B cell (primary cell): ENCODE data around the gene SLC12A1. TPM values are rescaled to one million over a fixed set of nuclear protein-coding genes. Genes with fewer than 3 reads are reported as not detected.

Experiments used
- ATAC-seq: fragments of 200-7000 bp; cut with Tn5 transposase; one replicate; pipeline ENCODE4 v1.10.0; 2021; ENCODE audit warnings: low read depth, mild to moderate bottlenecking, moderate number of reproducible peaks, moderate library complexity
- CTCF ChIA-PET: fragments of 350-600 bp; sonication (Branson Sonifier 250); formaldehyde crosslinking; loops from one replicate; lab custom pipeline; 2021; ENCODE audit warnings: antibody characterized with exemption, inconsistent platforms; lab: Charles Lee
- POLR2A ChIA-PET: fragments of 350-600 bp; sonication (Branson Sonifier 250); formaldehyde crosslinking; loops from one replicate; lab custom pipeline; 2021; ENCODE audit warnings: antibody characterized with exemption; lab: Charles Lee
- DNase-seq: peaks from one replicate; pipeline ENCODE4 v3.0.0; 2013
- H2AFZ ChIP-seq: 2 replicates; pipeline ENCODE4 v1.6.1; 2012; ENCODE audit warnings: mild to moderate bottlenecking, low read depth, low read length; ENCODE audit not compliant: insufficient read depth, poor library complexity, severe bottlenecking
- H3K27ac ChIP-seq, 2 donors: 1 replicate in 1 of 2; 2 replicates in 1 of 2; pipeline ENCODE4 v1.5.1; 2012 to 2013; ENCODE audit warnings: low read length in 2 of 2, mild to moderate bottlenecking in 2 of 2, moderate library complexity in 1 of 2
- H3K27me3 ChIP-seq, 4 experiments: fragments of 200-600 bp in 1 of 4; sonication (generic) in 1 of 4; replicated peaks in 1 of 4; 1 replicate in 2 of 4; 2 replicates in 2 of 4; pipeline versions ENCODE4 v1.6.1 to v1.7.0; 2013 to 2016; ENCODE audit warnings: low read length in 3 of 4, mild to moderate bottlenecking in 2 of 4, mixed read lengths in 1 of 4, moderate library complexity in 1 of 4; ENCODE audit not compliant: insufficient read depth in 4 of 4, control insufficient read depth in 3 of 4; ENCODE audit errors: control extremely low read depth in 1 of 4
- H3K36me3 ChIP-seq, 2 experiments: replicated peaks in 1 of 2; 1 replicate in 1 of 2; 2 replicates in 1 of 2; pipeline versions ENCODE4 v1.6.1 to v1.7.1; 2013; ENCODE audit warnings: low read length in 1 of 2; ENCODE audit not compliant: insufficient read depth in 2 of 2, control insufficient read depth in 1 of 2; ENCODE audit errors: control extremely low read depth in 1 of 2, extremely low read depth in 1 of 2
- H3K4me1 ChIP-seq, 2 donors: fragments of 200-600 bp in 1 of 2; sonication (generic) in 1 of 2; 1 replicate in 1 of 2; 2 replicates in 1 of 2; pipeline versions ENCODE4 v1.5.1 to v1.6.1; 2013 to 2017; ENCODE audit warnings: low read length in 2 of 2; ENCODE audit not compliant: control insufficient read depth in 2 of 2, insufficient read depth in 2 of 2
- H3K4me2 ChIP-seq: replicated peaks from 2 replicates; pipeline ENCODE3; 2012; ENCODE audit warnings: mild to moderate bottlenecking, low read depth, low read length; ENCODE audit not compliant: poor library complexity, severe bottlenecking
- H3K4me3 ChIP-seq, 5 experiments: fragments of 200-600 bp in 1 of 5; sonication (generic) in 1 of 5; 1 replicate in 3 of 5; 2 replicates in 2 of 5; pipeline versions ENCODE4 v1.5.1 to v1.7.0; 2011 to 2016; ENCODE audit warnings: low read length in 4 of 5, mild to moderate bottlenecking in 4 of 5, low read depth in 2 of 5, control low read depth in 1 of 5, moderate library complexity in 1 of 5; ENCODE audit not compliant: insufficient read depth in 1 of 5; ENCODE audit errors: control extremely low read depth in 1 of 5, extremely low read depth in 1 of 5
- H3K79me2 ChIP-seq: fragments of 200-600 bp; sonication (generic); one replicate; pipeline ENCODE4 v1.6.0; 2016; ENCODE audit warnings: low read length; ENCODE audit not compliant: control insufficient read depth, insufficient read depth
- H3K9ac ChIP-seq: fragments of 200-600 bp; sonication (generic); 2 replicates; pipeline ENCODE4 v1.6.1; 2017; ENCODE audit warnings: mild to moderate bottlenecking, low read length, moderate library complexity
- H3K9me3 ChIP-seq, 3 donors: one replicate each; pipeline versions ENCODE4 v1.6.1 to v1.7.1; 2013; ENCODE audit warnings: low read length in 2 of 3; ENCODE audit not compliant: control insufficient read depth in 2 of 3, insufficient read depth in 1 of 3; ENCODE audit errors: control extremely low read depth in 1 of 3
- H4K20me1 ChIP-seq: 2 replicates; pipeline ENCODE4 v1.6.0; 2012; ENCODE audit warnings: mild to moderate bottlenecking, low read length; ENCODE audit not compliant: insufficient read depth, control insufficient read depth, poor library complexity, severe bottlenecking
- H3K27ac Mint-ChIP-seq: one replicate; pipeline ENCODE4 v1.8.0; 2021; ENCODE audit warnings: mixed read lengths
- H3K27me3 Mint-ChIP-seq: one replicate; pipeline ENCODE4 v1.8.0; 2021; ENCODE audit warnings: mixed read lengths
- H3K4me1 Mint-ChIP-seq: one replicate; pipeline ENCODE4 v1.8.0; 2021; ENCODE audit warnings: mixed read lengths
- H3K4me3 Mint-ChIP-seq: one replicate; pipeline ENCODE4 v1.8.0; 2021; ENCODE audit warnings: mixed read lengths
- H3K9me3 Mint-ChIP-seq: one replicate; pipeline ENCODE4 v1.8.0; 2022; ENCODE audit warnings: mixed read lengths; ENCODE audit not compliant: insufficient read depth
- CTCF ChIP-seq: fragments of 200-600 bp; IDR thresholded peaks from one replicate; pipeline ENCODE4 v1.8.0; 2022; ENCODE audit warnings: antibody characterized with exemption, mild to moderate bottlenecking
- EZH2 ChIP-seq: IDR thresholded peaks from 2 replicates; pipeline ENCODE4 v1.6.1; 2012; ENCODE audit warnings: borderline replicate concordance, low read depth, mild to moderate bottlenecking, moderate library complexity, low read length; ENCODE audit not compliant: insufficient read depth, poor library complexity, severe bottlenecking
- WGBS: methylation state at CpG from one replicate; pipeline ENCODE4 v1.1.5; 2013; ENCODE audit warnings: missing lambda C conversion rate; ENCODE audit not compliant: insufficient coverage; 5-methylcytosine and 5-hydroxymethylcytosine counted together
- intact Hi-C: fragments of 100-400 bp; cut with micrococcal nuclease; formaldehyde crosslinking; loops from one replicate; pipeline ENCODE4 v1.10.0; 2022
- polyA plus RNA-seq: library from polyadenylated mRNA; depleted of rRNA; stranded (reverse); fragments of >200 nt; gene quantifications from 2 replicates; pipeline ENCODE4 v1.2.3, GENCODE V29; 2012
- total RNA-seq, 2 donors: library from RNA; stranded (reverse); fragments of 120-200 nt in 1 of 2; gene quantifications; 1 replicate in 1 of 2; 2 replicates in 1 of 2; pipeline versions ENCODE4 v1.2.3 to v1.2.4, GENCODE V29; 2013 to 2022

The SLC12A1 gene
- total and polyA plus RNA-seq, 2 donors (not counting 1 experiment from before 2014, with no cell fraction given) = not detected

- Mint-ChIP-seq H3K4me1 (no peaks in the 10 kb centered on the region), H3K27ac (no peak overlapping the region), H3K27me3 (no peaks in the 10 kb centered on the region), H3K4me3 (no peak overlapping the region), H3K9me3 (no peaks in the 10 kb centered on the region)
- ChIA-PET POLR2A (no interaction called here), CTCF (no interaction called here)
- no peaks in the 10 kb centered on the region for H3K79me2 ChIP-seq
- WGBS = no CpG with 5 or more reads among the region's 1 CpG
- no peaks in the 10 kb centered on the region for H3K36me3 ChIP-seq
- H3K27me3 ChIP-seq = no peaks in the 10 kb centered on the region
- no peak overlapping the region for H2AFZ ChIP-seq
- no peak overlapping the region for H3K27ac ChIP-seq
- TF ChIP-seq EZH2 = no peak
- intact Hi-C loops = no loop called here
- no peak for ATAC-seq
- H3K4me2 ChIP-seq = no peak overlapping the region
- H4K20me1 ChIP-seq = no peaks in the 10 kb centered on the region
- no peak overlapping the region for H3K9ac ChIP-seq
- DNase-seq = no peak
- no peaks in the 10 kb centered on the region for H3K4me1 ChIP-seq
- no peak overlapping the region for H3K4me3 ChIP-seq
- H3K9me3 ChIP-seq = no peaks in the 10 kb centered on the region
These were observed 16.5 kb downstream of the SLC12A1 start for GRCh38 chr15:48222627-48223026.

GRCh38 chr15:48225771-48226170 is 19.7 kb downstream of the SLC12A1 start:
- Histone ChIP-seq H3K4me2 (no peak overlapping the region), H3K4me3 (no peak overlapping the region), H3K4me1 (no peaks in the 10 kb centered on the region), H3K9ac (no peak overlapping the region), H3K27me3 (no peaks in the 10 kb centered on the region), H4K20me1 (no peaks in the 10 kb centered on the region), H3K36me3 (no peaks in the 10 kb centered on the region), H2AFZ (no peak overlapping the region), H3K79me2 (no peaks in the 10 kb centered on the region), H3K27ac (no peak overlapping the region), H3K9me3 (no peaks in the 10 kb centered on the region)
- no peak for TF ChIP-seq CTCF
- TF ChIP-seq EZH2 = no peak
- DNase-seq (no peak), ATAC-seq (no peak)
- Mint-ChIP-seq H3K9me3 (no peaks in the 10 kb centered on the region), H3K4me1 (no peaks in the 10 kb centered on the region), H3K27ac (no peak overlapping the region), H3K27me3 (no peaks in the 10 kb centered on the region), H3K4me3 (no peak overlapping the region)
- intact Hi-C loops = no loop called here
- POLR2A ChIA-PET = no interaction called here
- CTCF ChIA-PET = no interaction called here
- no CpG with 5 or more reads among the region's 3 CpGs for WGBS
